SK-N-SH treated with all-trans-retinoic acid at 6 μM for 48 hours (cell line): Measurements from ENCODE around the gene APMAP.

Experiments used
- ATAC-seq: fragments of 200-7000 bp; cut with Tn5 transposase; 3 replicates; pipeline ENCODE4 v1.9.1; 2020; ENCODE audit warnings: mild to moderate bottlenecking, moderate library complexity
- ARNTL ChIP-seq: fragments of 450-650 bp; formaldehyde crosslinking; IDR thresholded peaks from 2 replicates; pipeline ENCODE4 v1.5.0; 2020; ENCODE audit warnings: low read depth, mild to moderate bottlenecking, moderate library complexity, borderline replicate concordance
- BACH2 ChIP-seq: fragments of 250-450 bp; sonication (Bioruptor Pico); IDR thresholded peaks from 2 replicates; pipeline ENCODE4 v1.9.0; 2021; ENCODE audit warnings: mild to moderate bottlenecking, borderline replicate concordance
- CSDC2 ChIP-seq: fragments of 250-450 bp; sonication (Bioruptor Pico); IDR thresholded peaks from 2 replicates; pipeline ENCODE4 v1.5.0; 2020; ENCODE audit warnings: mild to moderate bottlenecking, moderate library complexity
- ESRRG ChIP-seq: fragments of 250-450 bp; sonication (Bioruptor Pico); IDR thresholded peaks from 2 replicates; pipeline ENCODE4 v1.6.1; 2021; ENCODE audit warnings: mild to moderate bottlenecking
- ISL1 ChIP-seq: fragments of 250-450 bp; sonication (Bioruptor Pico); IDR thresholded peaks from 2 replicates; pipeline ENCODE4 v2.1.2; 2022; ENCODE audit warnings: mild to moderate bottlenecking, moderate library complexity
- RARB ChIP-seq: fragments of 250-450 bp; sonication (Bioruptor Pico); IDR thresholded peaks from 2 replicates; pipeline ENCODE4 v1.8.0; 2021; ENCODE audit warnings: mild to moderate bottlenecking, moderate library complexity
- SNAI2 ChIP-seq: fragments of 250-450 bp; sonication (Bioruptor Pico); IDR thresholded peaks from 2 replicates; pipeline ENCODE4 v1.5.0; 2020; ENCODE audit warnings: mild to moderate bottlenecking, moderate library complexity
- TCF4 ChIP-seq: fragments of 250-450 bp; sonication (Bioruptor Pico); IDR thresholded peaks from 2 replicates; pipeline ENCODE4 v1.8.0; 2021; ENCODE audit warnings: mild to moderate bottlenecking, moderate library complexity, borderline replicate concordance
- ZC3H10 ChIP-seq: fragments of 250-450 bp; sonication (Bioruptor Pico); IDR thresholded peaks from 2 replicates; pipeline ENCODE4 v1.5.1; 2021; ENCODE audit warnings: mild to moderate bottlenecking, moderate library complexity
- ZFP3 ChIP-seq: fragments of 250-450 bp; sonication (Bioruptor Pico); IDR thresholded peaks from 2 replicates; pipeline ENCODE4 v1.5.0; 2020; ENCODE audit warnings: mild to moderate bottlenecking, moderate library complexity
- ZFP30 ChIP-seq: fragments of 450-650 bp; formaldehyde crosslinking; IDR thresholded peaks from 2 replicates; pipeline ENCODE4 v1.5.0; 2022; ENCODE audit warnings: mild to moderate bottlenecking, moderate library complexity
- ZNF565 ChIP-seq: fragments of 450-650 bp; formaldehyde crosslinking; conservative IDR thresholded peaks from 2 replicates; pipeline ENCODE4 v1.5.0; 2020; ENCODE audit warnings: low read depth, mild to moderate bottlenecking, moderate library complexity
- ZNF70 ChIP-seq: fragments of 450-650 bp; formaldehyde crosslinking; IDR thresholded peaks from 2 replicates; pipeline ENCODE4 v1.5.0; 2020; ENCODE audit warnings: mild to moderate bottlenecking, moderate library complexity
- ZNF8 ChIP-seq: fragments of 450-650 bp; formaldehyde crosslinking; IDR thresholded peaks from 2 replicates; pipeline ENCODE4 v1.5.0; 2020; ENCODE audit warnings: mild to moderate bottlenecking, moderate library complexity
- TF ChIP-seq, protein P1 (sequence below): fragments of 250-450 bp; sonication (Bioruptor Pico); IDR thresholded peaks from 2 replicates; pipeline ENCODE4 v1.5.1; 2021; ENCODE audit warnings: mild to moderate bottlenecking, moderate library complexity
- TF ChIP-seq, protein P2 (sequence below): fragments of 250-450 bp; sonication (Bioruptor Pico); IDR thresholded peaks from 2 replicates; pipeline ENCODE4 v1.8.0; 2020; ENCODE audit warnings: mild to moderate bottlenecking, moderate library complexity, borderline replicate concordance
- TF ChIP-seq, protein P3 (sequence below): fragments of 250-450 bp; sonication (Bioruptor Pico); IDR thresholded peaks from 2 replicates; pipeline ENCODE4 v1.8.0; 2021; ENCODE audit warnings: low read depth, mild to moderate bottlenecking, moderate library complexity, borderline replicate concordance
- TF ChIP-seq, protein P4 (sequence below): fragments of 250-450 bp; sonication (Bioruptor Pico); IDR thresholded peaks from 2 replicates; pipeline ENCODE4 v1.5.0; 2020; ENCODE audit warnings: mild to moderate bottlenecking, moderate library complexity
- TF ChIP-seq, protein P5 (sequence below): fragments of 250-450 bp; sonication (Bioruptor Pico); IDR thresholded peaks from 2 replicates; pipeline ENCODE4 v1.5.1; 2020; ENCODE audit warnings: low read depth, mild to moderate bottlenecking, moderate library complexity

Gene APMAP

DNA sequence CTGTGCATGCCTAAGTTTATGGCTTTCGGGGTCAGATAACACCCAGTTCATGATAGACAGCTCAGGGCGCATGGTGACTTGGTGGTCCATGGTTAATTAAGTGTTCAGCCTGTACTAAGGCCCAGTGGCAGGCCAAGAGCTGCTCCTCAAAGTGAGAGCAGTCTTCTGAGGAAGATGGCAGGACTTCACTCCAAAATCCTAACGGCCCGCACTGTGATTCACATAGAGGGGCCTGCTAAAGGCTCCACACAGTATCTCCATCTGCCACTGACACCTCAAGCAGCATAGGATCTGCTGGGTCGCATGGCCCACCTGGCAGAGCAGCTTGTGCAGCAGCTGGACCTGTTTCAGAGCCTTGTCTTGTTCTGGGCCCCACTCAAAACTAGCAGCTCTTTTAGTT, 54.1 kb downstream of the APMAP start (continued):
- TF ChIP-seq TCF4 (CRISPR knock-in tag): no peak
- no peak for TF ChIP-seq ZNF8 (CRISPR knock-in tag)
- no peak for TF ChIP-seq ZC3H10
- TF ChIP-seq CSDC2 (CRISPR knock-in tag): no peak

DNA sequence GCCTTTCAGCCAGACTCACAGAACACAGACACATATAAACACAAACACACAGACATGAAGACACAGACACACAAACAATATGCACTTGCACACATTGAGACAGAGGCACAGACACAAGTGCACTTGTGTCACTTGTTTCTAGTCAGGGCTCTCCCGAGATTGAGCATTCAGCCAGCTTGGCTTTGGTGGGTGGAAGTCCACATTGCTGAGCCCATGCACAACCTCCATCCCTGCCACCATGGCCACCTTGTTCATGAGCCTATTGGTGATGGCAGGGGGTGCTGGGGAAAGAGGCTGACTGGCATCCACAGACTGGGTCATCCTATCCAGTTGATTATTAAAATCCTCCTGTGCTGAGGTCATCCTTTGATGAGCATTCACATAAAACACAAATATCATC, 55.0 kb downstream of the APMAP start:
- TF ChIP-seq ZNF8 (CRISPR knock-in tag): no peak
- no peak for ATAC-seq

DNA sequence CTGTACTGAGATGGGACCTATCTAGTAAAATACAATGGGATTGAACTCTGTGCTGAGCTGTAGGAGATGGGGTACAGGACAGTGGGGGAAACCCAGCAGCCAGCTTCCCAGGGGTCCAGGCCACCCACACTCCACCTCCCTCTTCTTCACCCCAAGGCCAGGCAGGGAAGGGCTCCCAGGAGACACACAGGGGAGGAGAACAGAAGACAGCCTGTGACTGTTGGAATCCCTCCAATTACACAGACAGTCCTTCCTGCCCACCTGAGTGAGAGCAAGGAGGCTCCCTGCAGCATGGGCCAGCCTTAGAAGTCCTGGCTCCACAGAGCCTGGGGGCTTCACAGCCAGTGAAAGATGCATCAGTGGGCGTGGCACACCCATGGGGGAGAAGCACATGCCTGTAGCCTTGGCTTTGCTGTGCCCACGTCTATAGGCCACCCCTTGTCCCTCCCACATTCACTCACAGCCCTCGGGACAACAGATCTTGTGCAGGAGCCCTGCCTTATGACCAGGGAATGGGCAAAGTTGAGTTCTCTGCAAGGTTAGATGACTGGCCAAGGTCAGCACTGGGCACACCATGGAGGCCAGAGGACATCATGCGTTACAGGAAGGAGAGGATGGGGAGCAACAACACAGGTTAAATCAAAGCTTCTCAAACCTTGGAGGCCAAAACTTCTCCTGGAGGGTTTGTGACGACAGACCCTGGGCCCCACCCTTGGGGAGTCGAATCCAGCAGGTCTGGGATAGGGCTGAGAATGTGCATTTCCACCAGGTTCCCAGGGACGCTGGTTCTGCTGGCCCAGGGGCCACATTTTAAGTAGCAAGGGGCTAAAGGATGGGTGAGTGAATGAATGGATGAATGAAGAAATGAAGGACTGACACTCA, 55.8 kb downstream of the APMAP start:
- TF ChIP-seq, protein P1, sequence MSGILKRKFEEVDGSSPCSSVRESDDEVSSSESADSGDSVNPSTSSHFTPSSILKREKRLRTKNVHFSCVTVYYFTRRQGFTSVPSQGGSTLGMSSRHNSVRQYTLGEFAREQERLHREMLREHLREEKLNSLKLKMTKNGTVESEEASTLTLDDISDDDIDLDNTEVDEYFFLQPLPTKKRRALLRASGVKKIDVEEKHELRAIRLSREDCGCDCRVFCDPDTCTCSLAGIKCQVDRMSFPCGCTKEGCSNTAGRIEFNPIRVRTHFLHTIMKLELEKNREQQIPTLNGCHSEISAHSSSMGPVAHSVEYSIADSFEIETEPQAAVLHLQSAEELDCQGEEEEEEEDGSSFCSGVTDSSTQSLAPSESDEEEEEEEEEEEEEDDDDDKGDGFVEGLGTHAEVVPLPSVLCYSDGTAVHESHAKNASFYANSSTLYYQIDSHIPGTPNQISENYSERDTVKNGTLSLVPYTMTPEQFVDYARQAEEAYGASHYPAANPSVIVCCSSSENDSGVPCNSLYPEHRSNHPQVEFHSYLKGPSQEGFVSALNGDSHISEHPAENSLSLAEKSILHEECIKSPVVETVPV (CRISPR knock-in tag): no peak
- TF ChIP-seq, protein P2, sequence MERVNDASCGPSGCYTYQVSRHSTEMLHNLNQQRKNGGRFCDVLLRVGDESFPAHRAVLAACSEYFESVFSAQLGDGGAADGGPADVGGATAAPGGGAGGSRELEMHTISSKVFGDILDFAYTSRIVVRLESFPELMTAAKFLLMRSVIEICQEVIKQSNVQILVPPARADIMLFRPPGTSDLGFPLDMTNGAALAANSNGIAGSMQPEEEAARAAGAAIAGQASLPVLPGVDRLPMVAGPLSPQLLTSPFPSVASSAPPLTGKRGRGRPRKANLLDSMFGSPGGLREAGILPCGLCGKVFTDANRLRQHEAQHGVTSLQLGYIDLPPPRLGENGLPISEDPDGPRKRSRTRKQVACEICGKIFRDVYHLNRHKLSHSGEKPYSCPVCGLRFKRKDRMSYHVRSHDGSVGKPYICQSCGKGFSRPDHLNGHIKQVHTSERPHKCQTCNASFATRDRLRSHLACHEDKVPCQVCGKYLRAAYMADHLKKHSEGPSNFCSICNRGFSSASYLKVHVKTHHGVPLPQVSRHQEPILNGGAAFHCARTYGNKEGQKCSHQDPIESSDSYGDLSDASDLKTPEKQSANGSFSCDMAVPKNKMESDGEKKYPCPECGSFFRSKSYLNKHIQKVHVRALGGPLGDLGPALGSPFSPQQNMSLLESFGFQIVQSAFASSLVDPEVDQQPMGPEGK (CRISPR knock-in tag): no peak
- TF ChIP-seq ZNF70 (CRISPR knock-in tag) (no peak), ZFP30 (CRISPR knock-in tag) (no peak), ISL1 (no peak), SNAI2 (no peak), ARNTL (CRISPR knock-in tag) (no peak), BACH2 (CRISPR knock-in tag) (no peak), RARB (CRISPR knock-in tag) (no peak), ZFP3 (CRISPR knock-in tag) (no peak), ESRRG (CRISPR knock-in tag) (no peak), ZNF565 (CRISPR knock-in tag) (no peak)
- TF ChIP-seq, protein P3, sequence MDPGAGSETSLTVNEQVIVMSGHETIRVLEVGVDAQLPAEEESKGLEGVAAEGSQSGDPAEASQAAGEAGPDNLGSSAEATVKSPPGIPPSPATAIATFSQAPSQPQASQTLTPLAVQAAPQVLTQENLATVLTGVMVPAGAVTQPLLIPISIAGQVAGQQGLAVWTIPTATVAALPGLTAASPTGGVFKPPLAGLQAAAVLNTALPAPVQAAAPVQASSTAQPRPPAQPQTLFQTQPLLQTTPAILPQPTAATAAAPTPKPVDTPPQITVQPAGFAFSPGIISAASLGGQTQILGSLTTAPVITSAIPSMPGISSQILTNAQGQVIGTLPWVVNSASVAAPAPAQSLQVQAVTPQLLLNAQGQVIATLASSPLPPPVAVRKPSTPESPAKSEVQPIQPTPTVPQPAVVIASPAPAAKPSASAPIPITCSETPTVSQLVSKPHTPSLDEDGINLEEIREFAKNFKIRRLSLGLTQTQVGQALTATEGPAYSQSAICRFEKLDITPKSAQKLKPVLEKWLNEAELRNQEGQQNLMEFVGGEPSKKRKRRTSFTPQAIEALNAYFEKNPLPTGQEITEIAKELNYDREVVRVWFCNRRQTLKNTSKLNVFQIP (CRISPR knock-in tag): no peak
- TF ChIP-seq, protein P4, sequence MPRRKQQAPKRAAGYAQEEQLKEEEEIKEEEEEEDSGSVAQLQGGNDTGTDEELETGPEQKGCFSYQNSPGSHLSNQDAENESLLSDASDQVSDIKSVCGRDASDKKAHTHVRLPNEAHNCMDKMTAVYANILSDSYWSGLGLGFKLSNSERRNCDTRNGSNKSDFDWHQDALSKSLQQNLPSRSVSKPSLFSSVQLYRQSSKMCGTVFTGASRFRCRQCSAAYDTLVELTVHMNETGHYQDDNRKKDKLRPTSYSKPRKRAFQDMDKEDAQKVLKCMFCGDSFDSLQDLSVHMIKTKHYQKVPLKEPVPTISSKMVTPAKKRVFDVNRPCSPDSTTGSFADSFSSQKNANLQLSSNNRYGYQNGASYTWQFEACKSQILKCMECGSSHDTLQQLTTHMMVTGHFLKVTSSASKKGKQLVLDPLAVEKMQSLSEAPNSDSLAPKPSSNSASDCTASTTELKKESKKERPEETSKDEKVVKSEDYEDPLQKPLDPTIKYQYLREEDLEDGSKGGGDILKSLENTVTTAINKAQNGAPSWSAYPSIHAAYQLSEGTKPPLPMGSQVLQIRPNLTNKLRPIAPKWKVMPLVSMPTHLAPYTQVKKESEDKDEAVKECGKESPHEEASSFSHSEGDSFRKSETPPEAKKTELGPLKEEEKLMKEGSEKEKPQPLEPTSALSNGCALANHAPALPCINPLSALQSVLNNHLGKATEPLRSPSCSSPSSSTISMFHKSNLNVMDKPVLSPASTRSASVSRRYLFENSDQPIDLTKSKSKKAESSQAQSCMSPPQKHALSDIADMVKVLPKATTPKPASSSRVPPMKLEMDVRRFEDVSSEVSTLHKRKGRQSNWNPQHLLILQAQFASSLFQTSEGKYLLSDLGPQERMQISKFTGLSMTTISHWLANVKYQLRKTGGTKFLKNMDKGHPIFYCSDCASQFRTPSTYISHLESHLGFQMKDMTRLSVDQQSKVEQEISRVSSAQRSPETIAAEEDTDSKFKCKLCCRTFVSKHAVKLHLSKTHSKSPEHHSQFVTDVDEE (CRISPR knock-in tag): no peak
- TF ChIP-seq, protein P5, sequence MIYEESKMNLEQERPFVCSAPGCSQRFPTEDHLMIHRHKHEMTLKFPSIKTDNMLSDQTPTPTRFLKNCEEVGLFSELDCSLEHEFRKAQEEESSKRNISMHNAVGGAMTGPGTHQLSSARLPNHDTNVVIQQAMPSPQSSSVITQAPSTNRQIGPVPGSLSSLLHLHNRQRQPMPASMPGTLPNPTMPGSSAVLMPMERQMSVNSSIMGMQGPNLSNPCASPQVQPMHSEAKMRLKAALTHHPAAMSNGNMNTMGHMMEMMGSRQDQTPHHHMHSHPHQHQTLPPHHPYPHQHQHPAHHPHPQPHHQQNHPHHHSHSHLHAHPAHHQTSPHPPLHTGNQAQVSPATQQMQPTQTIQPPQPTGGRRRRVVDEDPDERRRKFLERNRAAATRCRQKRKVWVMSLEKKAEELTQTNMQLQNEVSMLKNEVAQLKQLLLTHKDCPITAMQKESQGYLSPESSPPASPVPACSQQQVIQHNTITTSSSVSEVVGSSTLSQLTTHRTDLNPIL: no peak
- ATAC-seq: no peak
